Kidney (tissue), 14 donors: ENCODE data around the gene CPTP. TPM values are rescaled to one million over a fixed set of nuclear protein-coding genes. Genes with fewer than 3 reads are reported as not detected.

Source experiments
- DNase-seq, 5 donors: peaks; one replicate each; pipeline ENCODE4 v3.0.0-alpha.2; 2013 to 2020
- FAIRE-seq: peaks from 2 replicates; lab custom pipeline; 2012; peaks lifted over from hg19 to GRCh38; lab: Jason Lieb, UNC
- H3K27ac ChIP-seq, 2 donors: one replicate each; pipeline ENCODE4 v1.7.0; 2013; ENCODE audit warnings: low read depth in 2 of 2, low read length in 2 of 2, inconsistent platforms in 1 of 2
- H3K27me3 ChIP-seq: one replicate; pipeline ENCODE4 v1.7.1; 2013; ENCODE audit warnings: low read length, inconsistent platforms; ENCODE audit not compliant: control insufficient read depth, insufficient read depth
- H3K36me3 ChIP-seq, 3 donors: one replicate each; pipeline versions ENCODE4 v1.7.0 to v1.7.1; 2013; ENCODE audit warnings: low read length in 3 of 3, control low read depth in 1 of 3, inconsistent platforms in 1 of 3; ENCODE audit not compliant: insufficient read depth in 3 of 3, control insufficient read depth in 2 of 3
- H3K4me1 ChIP-seq, 3 donors: one replicate each; pipeline versions ENCODE4 v1.7.0 to v1.7.1; 2013; ENCODE audit warnings: low read length in 3 of 3, inconsistent platforms in 1 of 3, low read depth in 1 of 3; ENCODE audit not compliant: control insufficient read depth in 2 of 3, insufficient read depth in 2 of 3
- H3K4me3 ChIP-seq, 3 donors: one replicate each; pipeline versions ENCODE4 v1.7.0 to v1.8.1; 2013; ENCODE audit warnings: low read length in 3 of 3, control low read depth in 1 of 3, inconsistent platforms in 1 of 3
- H3K9ac ChIP-seq, 3 donors: one replicate each; pipeline versions ENCODE4 v1.7.0 to v1.7.1; 2013; ENCODE audit warnings: low read length in 3 of 3, control low read depth in 1 of 3, inconsistent platforms in 1 of 3
- H3K9me3 ChIP-seq, 3 donors: one replicate each; pipeline versions ENCODE4 v1.7.0 to v1.7.1; 2013; ENCODE audit warnings: low read length in 3 of 3, control low read depth in 1 of 3, inconsistent platforms in 1 of 3; ENCODE audit not compliant: control insufficient read depth in 2 of 3, insufficient read depth in 1 of 3
- CTCF ChIP-seq: IDR thresholded peaks from 3 replicates; pipeline ENCODE4 v1.5.1; 2012; ENCODE audit warnings: mild to moderate bottlenecking, moderate library complexity, borderline replicate concordance; ENCODE audit not compliant: insufficient read depth; ENCODE audit errors: extremely low read depth
- intact Hi-C: fragments of 100-400 bp; cut with DNase I; formaldehyde crosslinking; loops from one replicate; pipeline ENCODE4 v1.11.1; 2022
- polyA plus RNA-seq: library from polyadenylated mRNA; stranded (reverse); fragments of 350-450 nt; fragmentation: Illumina TruSeq; extraction: RNeasy Lipid Tissue Mini Kit (QIAGEN cat#74804); gene quantifications from one replicate; pipeline ENCODE4 v1.2.3, GENCODE V29; 2014; ENCODE audit warnings: low read depth, low replicate concordance; ENCODE audit not compliant: insufficient read depth
- total RNA-seq: library from RNA; stranded (reverse); fragmentation: NEBNext Ultra II Directional; extraction: Animal tissue kit (Norgen Biotek cat#: 25700); gene quantifications from one replicate; pipeline ENCODE4 v1.2.1, GENCODE V29; 2021
- donor health status: control.
- donor health status: control.
- donor health status: control.
- donor health status: control.
- donor health status: control.
- donor health status: DM: yes; HTN: yes; CAD: no.
- donor health status: Normal renal cell carcinoma (clear cell type).

The CPTP gene
- total and polyA plus RNA-seq, 2 donors from 2014 or later = 21.9 to 51.5 TPM

- Histone ChIP-seq H3K4me3 (no peak overlapping the region), H3K9me3 (peaks cover 0 to 1% (median 0%) of the 10 kb centered on the region in 3 donors), H3K4me1 (peaks cover 0 to 3% (median 0%) of the 10 kb centered on the region in 3 donors), H3K27ac (no peak overlapping the region), H3K9ac (no peak overlapping the region), H3K27me3 (no peaks in the 10 kb centered on the region), H3K36me3 (peaks cover 0 to 3% (median 0%) of the 10 kb centered on the region in 3 donors)
- intact Hi-C loops = no loop called here
- TF ChIP-seq CTCF = no peak
- DNase-seq (no peak), FAIRE-seq (no peak)
Measured at GRCh38 chr1:1332031-1332755, 7.6 kb downstream of the CPTP start.

GRCh38 chr1:1332774-1333480, 8.3 kb downstream of the CPTP start:
- Histone ChIP-seq H3K4me3 (no peak overlapping the region), H3K36me3 (peaks cover 0 to 3% (median 0%) of the 10 kb centered on the region in 3 donors), H3K9me3 (peaks cover 0 to 1% (median 0%) of the 10 kb centered on the region in 3 donors), H3K4me1 (peaks cover 0 to 3% (median 0%) of the 10 kb centered on the region in 3 donors), H3K9ac (no peak overlapping the region), H3K27ac (no peak overlapping the region), H3K27me3 (no peaks in the 10 kb centered on the region)
- intact Hi-C loops = no loop called here
- TF ChIP-seq CTCF = no peak
- no peak for DNase-seq
- no peak for FAIRE-seq

- no peak for DNase-seq
- no peak overlapping the region for H3K27ac ChIP-seq
- peaks cover 0 to 1% (median 0%) of the 10 kb centered on the region in 3 donors for H3K9me3 ChIP-seq
- H3K9ac ChIP-seq = no peak overlapping the region
- no peak for FAIRE-seq
- intact Hi-C loops = no loop called here
- H3K36me3 ChIP-seq = peaks cover 0 to 3% (median 0%) of the 10 kb centered on the region in 3 donors
- H3K4me3 ChIP-seq = no peak overlapping the region
- H3K27me3 ChIP-seq = no peaks in the 10 kb centered on the region
- peaks cover 0 to 3% (median 0%) of the 10 kb centered on the region in 3 donors for H3K4me1 ChIP-seq
- TF ChIP-seq CTCF = no peak
Measured at GRCh38 chr1:1333551-1334241, 9.1 kb downstream of the CPTP start.
